GM12878 (cell line): Measurements from ENCODE around the gene EED. TPM values are rescaled to one million over a fixed set of nuclear protein-coding genes. Genes with fewer than 3 reads are reported as not detected.
A peak's percentile ranks its signal among the peaks of the same experiment; 100 is the strongest.

ENCODE experiments used
- ATAC-seq: fragments of 200-7000 bp; cut with Tn5 transposase; 3 replicates; pipeline ENCODE4 v1.9.1; 2020; ENCODE audit warnings: mild to moderate bottlenecking, moderate library complexity
- BruUV-seq: library from RNA; stranded (reverse); fragments of 400-500 nt; replicated peaks from 2 replicates; lab custom pipeline; 2021; lab: Mats Ljungman, UMichigan
- CTCF ChIA-PET: fragments of 300-600 bp; sonication (Branson Sonifier 250); formaldehyde crosslinking; extraction: SDS; loops from one replicate; lab custom pipeline; 2021; ENCODE audit warnings: inconsistent platforms; lab: Yijun Ruan, JAX
- POLR2A ChIA-PET: fragments of 350-600 bp; formaldehyde crosslinking; extraction: SDS; loops from one replicate; lab custom pipeline; 2021; ENCODE audit warnings: inconsistent platforms; lab: Charles Lee
- RAD21 ChIA-PET: fragments of 300-600 bp; sonication (Branson Sonifier 250); formaldehyde crosslinking; loops from one replicate; lab custom pipeline; 2023; ENCODE audit warnings: antibody characterized with exemption; ENCODE audit not compliant: unreplicated experiment; lab: Charles Lee
- SMC1A ChIA-PET: fragments of 300-600 bp; sonication (Branson Sonifier 250); formaldehyde crosslinking; loops from one replicate; lab custom pipeline; 2023; ENCODE audit not compliant: unreplicated experiment, uncharacterized antibody; lab: Charles Lee
- DNase-seq: peaks from one replicate; pipeline ENCODE4 v3.0.0-alpha.2; 2011; ENCODE audit warnings: low read depth, low spot score
- FAIRE-seq: peaks from 3 replicates; lab custom pipeline; 2011; peaks lifted over from hg19 to GRCh38; lab: Jason Lieb, UNC
- H2AFZ ChIP-seq: 2 replicates; pipeline ENCODE4 v1.6.0; 2011; ENCODE audit warnings: low read depth, low read length, control low read depth; ENCODE audit not compliant: control insufficient read depth
- H3K27ac ChIP-seq: 2 replicates; pipeline ENCODE4 v1.5.1; 2011; ENCODE audit warnings: control low read depth; ENCODE audit not compliant: control insufficient read depth, insufficient read depth
- H3K27me3 ChIP-seq, 2 experiments: replicated peaks in 1 of 2; 2 replicates each; pipeline versions ENCODE4 v1.6.0 to v1.6.1; 2011; ENCODE audit warnings: low read length in 1 of 2; ENCODE audit not compliant: control insufficient read depth in 2 of 2, insufficient read depth in 2 of 2
- H3K36me3 ChIP-seq, 2 experiments: 2 replicates each; pipeline ENCODE4 v1.5.1; 2011; ENCODE audit warnings: low read length in 1 of 2; ENCODE audit not compliant: control insufficient read depth in 2 of 2, insufficient read depth in 2 of 2
- H3K4me1 ChIP-seq: 2 replicates; pipeline ENCODE4 v1.6.1; 2011; ENCODE audit warnings: mild to moderate bottlenecking, low read length, moderate library complexity, mixed read lengths; ENCODE audit not compliant: control insufficient read depth, insufficient read depth
- H3K4me2 ChIP-seq: 2 replicates; pipeline ENCODE4 v1.6.0; 2011; ENCODE audit warnings: control low read depth; ENCODE audit not compliant: control insufficient read depth, insufficient read depth
- H3K4me3 ChIP-seq: fragments of 200-600 bp; sonication (generic); 2 replicates; pipeline ENCODE4 v1.5.1; 2016
- H3K79me2 ChIP-seq: 2 replicates; pipeline ENCODE4 v1.6.0; 2011; ENCODE audit warnings: low read length; ENCODE audit not compliant: control insufficient read depth, insufficient read depth
- H3K9ac ChIP-seq: 2 replicates; pipeline ENCODE4 v1.8.0; 2011; ENCODE audit warnings: low read length, control low read depth, mixed read lengths; ENCODE audit not compliant: control insufficient read depth, insufficient read depth
- H3K9me3 ChIP-seq: replicated peaks from 3 replicates; pipeline ENCODE4 v1.5.1; 2011; ENCODE audit warnings: mild to moderate bottlenecking, low read length; ENCODE audit not compliant: control insufficient read depth, insufficient read depth
- H4K20me1 ChIP-seq: 2 replicates; pipeline ENCODE4 v1.6.0; 2011; ENCODE audit not compliant: control insufficient read depth, insufficient read depth
- BMI1 ChIP-seq: fragments of 450-650 bp; IDR thresholded peaks from 2 replicates; pipeline ENCODE4 v1.6.1; 2016; ENCODE audit warnings: mild to moderate bottlenecking, moderate library complexity, borderline replicate concordance
- CREB1 ChIP-seq: IDR thresholded peaks from 2 replicates; pipeline ENCODE4 v1.6.1; 2012; ENCODE audit warnings: low read depth, mild to moderate bottlenecking, inconsistent platforms
- GABPA ChIP-seq: IDR thresholded peaks from 2 replicates; pipeline ENCODE4 v1.6.1; 2014; ENCODE audit warnings: antibody characterized with exemption, low read depth, mild to moderate bottlenecking, inconsistent platforms
- IKZF2 ChIP-seq, 2 experiments: fragments of 450-650 bp; IDR thresholded peaks; 2 replicates each; pipeline ENCODE4 v1.6.1; 2017; ENCODE audit warnings: mild to moderate bottlenecking in 2 of 2, moderate library complexity in 2 of 2
- IRF4 ChIP-seq: IDR thresholded peaks from 2 replicates; pipeline ENCODE4 v1.6.1; 2011; ENCODE audit warnings: low read depth, low read length
- NFIC ChIP-seq: IDR thresholded peaks from 2 replicates; pipeline ENCODE4 v1.6.1; 2012; ENCODE audit warnings: low read depth, mild to moderate bottlenecking, inconsistent platforms, low read length, moderate library complexity
- POU2F2 ChIP-seq: IDR thresholded peaks from 3 replicates; pipeline ENCODE4 v1.6.1; 2011; ENCODE audit warnings: low read depth, mild to moderate bottlenecking, low read length, borderline replicate concordance
- SMARCA5 ChIP-seq: fragments of 450-650 bp; IDR thresholded peaks from 2 replicates; pipeline ENCODE4 v1.6.1; 2017; ENCODE audit warnings: mild to moderate bottlenecking
- ZNF622 ChIP-seq: fragments of 450-650 bp; IDR thresholded peaks from 2 replicates; pipeline ENCODE4 v1.6.1; 2017; ENCODE audit warnings: mild to moderate bottlenecking, inconsistent platforms
- WGBS: methylation state at CpG from one replicate; pipeline ENCODE4 v1.1.6; 2016; ENCODE audit warnings: low lambda C conversion rate; ENCODE audit not compliant: insufficient replicate concordance, insufficient coverage; ENCODE audit errors: missing lambda C conversion rate; 5-methylcytosine and 5-hydroxymethylcytosine counted together
- in situ Hi-C: fragments of 300-500 bp; cut with MboI; formaldehyde crosslinking; loops from 9 replicates; pipeline ENCODE4 v1.14.3; 2018; ENCODE audit warnings: mixed read lengths
- intact Hi-C: fragments of 100-400 bp; cut with micrococcal nuclease; formaldehyde crosslinking; loops from one replicate; pipeline ENCODE4 v1.14.2; 2022; ENCODE audit not compliant: unreplicated experiment
- polyA plus RNA-seq, 11 experiments: library from polyadenylated mRNA; depleted of rRNA in 4 of 11; unstranded in 6 of 11; stranded (reverse) in 5 of 11; fragments of >200 nt; fragmentation: Nextera tagmentation in 4 of 11; fragmentation: Illumina TruSeq in 1 of 11; extraction: Ambion mirVana in 4 of 11; extraction: Trizol in 1 of 11; gene quantifications; 1 replicate in 1 of 11; 2 replicates in 10 of 11; pipeline versions ENCODE4 v1.2.1 to v1.2.3, GENCODE V29; 2011 to 2016; ENCODE audit warnings: inconsistent platforms in 2 of 11, missing spikeins in 2 of 11, low read depth in 1 of 11
- total RNA-seq, 4 experiments: library from RNA; depleted of rRNA in 3 of 4; stranded (reverse); fragments of >200 nt in 3 of 4; fragmentation: Illumina TruSeq in 1 of 4; extraction: Trizol in 1 of 4; gene quantifications; 2 replicates each; pipeline versions ENCODE4 v1.2.1 to v1.2.3, GENCODE V29; 2013 to 2021
- TF ChIP-seq, protein P1 (sequence below): fragments of 450-650 bp; formaldehyde crosslinking; IDR thresholded peaks from 2 replicates; pipeline ENCODE4 v1.4.0; 2022; ENCODE audit warnings: mild to moderate bottlenecking, moderate library complexity
- TF ChIP-seq, protein P2 (sequence below): IDR thresholded peaks from 2 replicates; pipeline ENCODE4 v1.6.1; 2012; ENCODE audit warnings: low read depth, low read length, improper control_type of control experiment
- TF ChIP-seq, protein P3 (sequence below): fragments of 450-650 bp; IDR thresholded peaks from 2 replicates; pipeline ENCODE4 v1.6.1; 2018; ENCODE audit warnings: mild to moderate bottlenecking, low read depth, moderate library complexity; ENCODE audit not compliant: partially characterized antibody
- TF ChIP-seq, protein P4 (sequence below): IDR thresholded peaks from 2 replicates; pipeline ENCODE4 v1.6.1; 2011; ENCODE audit warnings: low read depth, low read length, improper control_type of control experiment, borderline replicate concordance
- TF ChIP-seq, protein P5 (sequence below): IDR thresholded peaks from 2 replicates; pipeline ENCODE4 v1.6.1; 2011; ENCODE audit warnings: low read depth, mild to moderate bottlenecking, low read length, moderate library complexity, borderline replicate concordance; ENCODE audit errors: extremely low read depth

The EED gene
- total and polyA plus RNA-seq, 10 of the 15 experiments (the other 5 are each of a cell fraction or from before 2014, with no cell fraction given), result 41.5 to 140 (median 72.2) TPM

DNA sequence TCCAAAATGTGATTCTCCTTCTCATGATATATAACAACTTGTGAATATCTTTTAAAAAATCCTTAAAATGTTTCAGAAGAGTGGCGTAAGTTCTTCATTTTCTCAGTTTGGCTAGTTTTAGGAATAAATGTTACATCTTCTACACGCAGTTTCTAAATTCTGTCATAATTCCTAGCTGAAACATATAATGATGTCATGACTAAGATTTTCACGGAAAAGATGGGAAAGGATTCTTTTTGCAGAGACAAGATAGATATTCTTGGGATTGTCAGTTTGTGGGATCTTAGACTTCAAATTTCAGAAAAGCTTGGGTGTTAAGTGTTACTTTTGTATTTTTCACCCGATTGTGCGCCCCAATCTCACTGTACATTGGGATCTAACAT, 1.7 kb downstream of the EED start (continued):
- 0 out of 2 replicates have a peak, but pooled peaks have one; percentile 22 for TF ChIP-seq CREB1
- TF ChIP-seq, protein P1, sequence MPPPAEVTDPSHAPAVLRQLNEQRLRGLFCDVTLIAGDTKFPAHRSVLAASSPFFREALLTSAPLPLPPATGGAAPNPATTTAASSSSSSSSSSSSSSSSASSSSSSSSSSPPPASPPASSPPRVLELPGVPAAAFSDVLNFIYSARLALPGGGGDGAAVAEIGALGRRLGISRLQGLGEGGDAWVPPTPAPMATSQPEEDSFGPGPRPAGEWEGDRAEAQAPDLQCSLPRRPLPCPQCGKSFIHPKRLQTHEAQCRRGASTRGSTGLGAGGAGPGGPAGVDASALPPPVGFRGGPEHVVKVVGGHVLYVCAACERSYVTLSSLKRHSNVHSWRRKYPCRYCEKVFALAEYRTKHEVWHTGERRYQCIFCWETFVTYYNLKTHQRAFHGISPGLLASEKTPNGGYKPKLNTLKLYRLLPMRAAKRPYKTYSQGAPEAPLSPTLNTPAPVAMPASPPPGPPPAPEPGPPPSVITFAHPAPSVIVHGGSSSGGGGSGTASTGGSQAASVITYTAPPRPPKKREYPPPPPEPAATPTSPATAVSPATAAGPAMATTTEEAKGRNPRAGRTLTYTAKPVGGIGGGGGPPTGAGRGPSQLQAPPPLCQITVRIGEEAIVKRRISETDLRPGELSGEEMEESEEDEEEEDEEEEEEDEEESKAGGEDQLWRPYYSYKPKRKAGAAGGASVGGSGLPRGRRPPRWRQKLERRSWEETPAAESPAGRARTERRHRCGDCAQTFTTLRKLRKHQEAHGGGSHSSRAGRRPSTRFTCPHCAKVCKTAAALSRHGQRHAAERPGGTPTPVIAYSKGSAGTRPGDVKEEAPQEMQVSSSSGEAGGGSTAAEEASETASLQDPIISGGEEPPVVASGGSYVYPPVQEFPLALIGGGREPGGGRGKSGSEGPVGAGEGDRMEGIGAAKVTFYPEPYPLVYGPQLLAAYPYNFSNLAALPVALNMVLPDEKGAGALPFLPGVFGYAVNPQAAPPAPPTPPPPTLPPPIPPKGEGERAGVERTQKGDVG, result no peak
- TF ChIP-seq, all 136 proteins: peak for 2

DNA sequence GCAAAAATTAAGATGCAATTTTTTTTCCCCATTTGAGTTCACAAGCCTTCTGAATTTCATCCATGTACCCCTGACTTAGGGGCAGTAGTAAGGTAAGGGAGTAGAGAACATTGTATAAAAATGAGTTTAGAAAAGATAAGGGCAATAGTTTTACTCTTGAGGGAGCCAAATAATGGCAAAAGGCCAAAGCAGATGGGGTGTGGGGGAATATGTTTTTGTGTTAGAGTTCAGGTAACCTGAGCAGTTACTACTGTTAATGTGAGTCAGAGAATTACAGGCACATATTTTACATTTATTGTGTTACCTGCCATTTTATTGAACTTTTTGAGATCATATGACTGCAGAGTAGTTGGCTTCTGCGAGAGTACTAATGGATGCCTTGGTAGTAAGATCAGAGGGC, 3.1 kb downstream of the EED start:
- in situ Hi-C loops, result no loop called here
- CTCF ChIA-PET, result interaction anchor here (0.5 to 2.7 kb wide), 5 partner anchors 29 to 231 kb away, joined by 3 to 8 read pairs (median 4); no protein-coding TSS in a partner anchor
- H3K9ac ChIP-seq, result peak overlapping the region; percentile 44
- TF ChIP-seq SMARCA5, result no peak
- no peak for TF ChIP-seq ZNF622
- TF ChIP-seq POU2F2, result no peak
- no peak for TF ChIP-seq NFIC
- TF ChIP-seq BMI1, result no peak
- no peak for TF ChIP-seq GABPA
- TF ChIP-seq, protein P2, sequence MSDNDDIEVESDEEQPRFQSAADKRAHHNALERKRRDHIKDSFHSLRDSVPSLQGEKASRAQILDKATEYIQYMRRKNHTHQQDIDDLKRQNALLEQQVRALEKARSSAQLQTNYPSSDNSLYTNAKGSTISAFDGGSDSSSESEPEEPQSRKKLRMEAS, result no peak
- TF ChIP-seq, protein P3, sequence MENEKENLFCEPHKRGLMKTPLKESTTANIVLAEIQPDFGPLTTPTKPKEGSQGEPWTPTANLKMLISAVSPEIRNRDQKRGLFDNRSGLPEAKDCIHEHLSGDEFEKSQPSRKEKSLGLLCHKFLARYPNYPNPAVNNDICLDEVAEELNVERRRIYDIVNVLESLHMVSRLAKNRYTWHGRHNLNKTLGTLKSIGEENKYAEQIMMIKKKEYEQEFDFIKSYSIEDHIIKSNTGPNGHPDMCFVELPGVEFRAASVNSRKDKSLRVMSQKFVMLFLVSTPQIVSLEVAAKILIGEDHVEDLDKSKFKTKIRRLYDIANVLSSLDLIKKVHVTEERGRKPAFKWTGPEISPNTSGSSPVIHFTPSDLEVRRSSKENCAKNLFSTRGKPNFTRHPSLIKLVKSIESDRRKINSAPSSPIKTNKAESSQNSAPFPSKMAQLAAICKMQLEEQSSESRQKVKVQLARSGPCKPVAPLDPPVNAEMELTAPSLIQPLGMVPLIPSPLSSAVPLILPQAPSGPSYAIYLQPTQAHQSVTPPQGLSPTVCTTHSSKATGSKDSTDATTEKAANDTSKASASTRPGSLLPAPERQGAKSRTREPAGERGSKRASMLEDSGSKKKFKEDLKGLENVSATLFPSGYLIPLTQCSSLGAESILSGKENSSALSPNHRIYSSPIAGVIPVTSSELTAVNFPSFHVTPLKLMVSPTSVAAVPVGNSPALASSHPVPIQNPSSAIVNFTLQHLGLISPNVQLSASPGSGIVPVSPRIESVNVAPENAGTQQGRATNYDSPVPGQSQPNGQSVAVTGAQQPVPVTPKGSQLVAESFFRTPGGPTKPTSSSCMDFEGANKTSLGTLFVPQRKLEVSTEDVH, result no peak
- TF ChIP-seq IKZF2 (IDR thresholded peaks at IDR 0.05), result no peak
- TF ChIP-seq, protein P4, sequence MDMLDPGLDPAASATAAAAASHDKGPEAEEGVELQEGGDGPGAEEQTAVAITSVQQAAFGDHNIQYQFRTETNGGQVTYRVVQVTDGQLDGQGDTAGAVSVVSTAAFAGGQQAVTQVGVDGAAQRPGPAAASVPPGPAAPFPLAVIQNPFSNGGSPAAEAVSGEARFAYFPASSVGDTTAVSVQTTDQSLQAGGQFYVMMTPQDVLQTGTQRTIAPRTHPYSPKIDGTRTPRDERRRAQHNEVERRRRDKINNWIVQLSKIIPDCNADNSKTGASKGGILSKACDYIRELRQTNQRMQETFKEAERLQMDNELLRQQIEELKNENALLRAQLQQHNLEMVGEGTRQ, result no peak
- no peak for TF ChIP-seq IRF4
- TF ChIP-seq, protein P5, sequence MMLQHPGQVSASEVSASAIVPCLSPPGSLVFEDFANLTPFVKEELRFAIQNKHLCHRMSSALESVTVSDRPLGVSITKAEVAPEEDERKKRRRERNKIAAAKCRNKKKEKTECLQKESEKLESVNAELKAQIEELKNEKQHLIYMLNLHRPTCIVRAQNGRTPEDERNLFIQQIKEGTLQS, result no peak

More for the DNA sequence above, 3.1 kb downstream of the EED start:
- no peaks in the 10 kb centered on the region for H3K9me3 ChIP-seq
- DNase-seq (no peak), ATAC-seq (no peak), FAIRE-seq (no peak)
- 39% methylated on average over 1 of the region's 1 CpG for WGBS
- RAD21 ChIA-PET, result interaction anchor here (1.0 to 1.7 kb wide), 3 partner anchors 8 to 45 kb away, joined by 3 to 5 read pairs (median 5); no protein-coding TSS in a partner anchor
- SMC1A ChIA-PET, result interaction anchor here (1.0 to 2.7 kb wide), 6 partner anchors 8 to 201 kb away, joined by 3 to 18 read pairs (median 6); partner anchors contain the start of gene PICALM
- BruUV-seq, result no TSS peak
- H4K20me1 ChIP-seq, result no peaks in the 10 kb centered on the region; the same call in 1 of the 2 replicates
- peaks cover 25% of the 10 kb centered on the region for H3K4me1 ChIP-seq
- H3K79me2 ChIP-seq, result peaks cover 78% of the 10 kb centered on the region
- H3K36me3 ChIP-seq, result peaks cover under 1 to 6% of the 10 kb centered on the region in 2 experiments; a peak in 3 of 4 replicates
- intact Hi-C loops, result no loop called here
- H3K4me2 ChIP-seq, result peak overlapping the region; percentile 97
- peak overlapping the region; percentile 59 for H3K4me3 ChIP-seq
- H2AFZ ChIP-seq, result no peak overlapping the region
- POLR2A ChIA-PET, result interaction anchor here (0.6 to 3.1 kb wide), 3 partner anchors 28 to 227 kb away, joined by 3 to 11 read pairs (median 4); no protein-coding TSS in a partner anchor
- H3K27ac ChIP-seq, result peak overlapping the region; percentile 48; the same call in 1 of the 2 replicates
- no peaks in the 10 kb centered on the region for H3K27me3 ChIP-seq
